Measurements from ENCODE around the gene MATR3. TPM values are rescaled to one million over a fixed set of nuclear protein-coding genes. Genes with fewer than 3 reads are reported as not detected.

Gene MATR3, protein sequence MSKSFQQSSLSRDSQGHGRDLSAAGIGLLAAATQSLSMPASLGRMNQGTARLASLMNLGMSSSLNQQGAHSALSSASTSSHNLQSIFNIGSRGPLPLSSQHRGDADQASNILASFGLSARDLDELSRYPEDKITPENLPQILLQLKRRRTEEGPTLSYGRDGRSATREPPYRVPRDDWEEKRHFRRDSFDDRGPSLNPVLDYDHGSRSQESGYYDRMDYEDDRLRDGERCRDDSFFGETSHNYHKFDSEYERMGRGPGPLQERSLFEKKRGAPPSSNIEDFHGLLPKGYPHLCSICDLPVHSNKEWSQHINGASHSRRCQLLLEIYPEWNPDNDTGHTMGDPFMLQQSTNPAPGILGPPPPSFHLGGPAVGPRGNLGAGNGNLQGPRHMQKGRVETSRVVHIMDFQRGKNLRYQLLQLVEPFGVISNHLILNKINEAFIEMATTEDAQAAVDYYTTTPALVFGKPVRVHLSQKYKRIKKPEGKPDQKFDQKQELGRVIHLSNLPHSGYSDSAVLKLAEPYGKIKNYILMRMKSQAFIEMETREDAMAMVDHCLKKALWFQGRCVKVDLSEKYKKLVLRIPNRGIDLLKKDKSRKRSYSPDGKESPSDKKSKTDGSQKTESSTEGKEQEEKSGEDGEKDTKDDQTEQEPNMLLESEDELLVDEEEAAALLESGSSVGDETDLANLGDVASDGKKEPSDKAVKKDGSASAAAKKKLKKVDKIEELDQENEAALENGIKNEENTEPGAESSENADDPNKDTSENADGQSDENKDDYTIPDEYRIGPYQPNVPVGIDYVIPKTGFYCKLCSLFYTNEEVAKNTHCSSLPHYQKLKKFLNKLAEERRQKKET
- 100 to 1,000 TPM; 194 to 264 TPM for total RNA-seq

DNA sequence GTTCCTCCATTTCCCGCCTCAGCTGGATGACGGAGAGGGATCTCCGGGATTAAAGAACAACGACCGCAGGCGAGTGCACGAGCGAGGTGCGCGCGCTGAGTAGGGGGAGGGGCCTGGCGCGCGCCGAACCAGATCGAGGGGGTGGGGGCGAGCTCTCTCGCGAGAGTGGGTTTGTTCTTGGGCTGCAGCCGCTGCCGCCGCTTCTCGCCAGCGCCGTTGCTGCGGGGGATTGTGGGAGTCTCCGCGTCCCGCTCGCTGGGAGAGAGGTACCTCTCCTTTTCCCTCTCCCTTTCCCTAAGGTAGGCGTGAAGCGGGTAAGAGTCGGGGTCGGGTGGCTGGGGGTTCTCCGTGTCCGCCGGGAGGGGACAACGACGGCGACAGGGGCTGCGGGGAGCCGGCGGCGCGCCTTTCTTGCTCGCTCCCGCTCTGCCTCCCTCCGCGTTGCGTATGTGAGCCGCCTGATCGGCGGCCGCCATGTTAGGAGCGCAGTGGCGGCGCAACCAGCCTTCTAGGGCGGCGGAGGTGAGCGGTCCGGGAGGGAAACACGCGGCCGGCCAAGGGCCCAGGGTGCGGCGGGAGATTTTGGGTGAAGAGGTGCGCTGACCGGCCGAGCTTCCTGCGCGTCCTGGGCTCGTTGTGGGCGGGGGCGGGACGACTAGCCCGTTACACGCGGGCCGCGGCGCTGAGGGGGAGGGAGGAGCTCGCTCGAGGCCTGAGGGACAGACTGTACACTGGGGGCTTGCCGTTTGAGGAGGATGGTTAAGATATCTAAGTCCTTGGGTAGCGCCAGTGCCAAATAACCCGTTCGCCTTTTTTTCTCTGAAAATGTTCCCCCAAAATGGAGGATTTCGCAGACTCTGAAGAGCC, at the start of gene MATR3:
MATR3 (plus strand) TSS at position 234 of the 867 bp plus-strand sequence. CDS start 13,676 bp downstream, outside the sequence.
- H3K27ac ChIP-seq: peak within 1 kb of the TSS; percentile 100
- H3K9me3 ChIP-seq: no peaks in the 10 kb centered on the region
- peak within 1 kb of the TSS; percentile 99 for H3K4me3 ChIP-seq
- ATAC-seq (ENCODE audit: insufficient number of reproducible peaks, low FRiP score, low read depth) (peak; percentile 91), DNase-seq (ENCODE audit: low spot score) (peak; percentile 84)
- TF ChIP-seq, protein P1, sequence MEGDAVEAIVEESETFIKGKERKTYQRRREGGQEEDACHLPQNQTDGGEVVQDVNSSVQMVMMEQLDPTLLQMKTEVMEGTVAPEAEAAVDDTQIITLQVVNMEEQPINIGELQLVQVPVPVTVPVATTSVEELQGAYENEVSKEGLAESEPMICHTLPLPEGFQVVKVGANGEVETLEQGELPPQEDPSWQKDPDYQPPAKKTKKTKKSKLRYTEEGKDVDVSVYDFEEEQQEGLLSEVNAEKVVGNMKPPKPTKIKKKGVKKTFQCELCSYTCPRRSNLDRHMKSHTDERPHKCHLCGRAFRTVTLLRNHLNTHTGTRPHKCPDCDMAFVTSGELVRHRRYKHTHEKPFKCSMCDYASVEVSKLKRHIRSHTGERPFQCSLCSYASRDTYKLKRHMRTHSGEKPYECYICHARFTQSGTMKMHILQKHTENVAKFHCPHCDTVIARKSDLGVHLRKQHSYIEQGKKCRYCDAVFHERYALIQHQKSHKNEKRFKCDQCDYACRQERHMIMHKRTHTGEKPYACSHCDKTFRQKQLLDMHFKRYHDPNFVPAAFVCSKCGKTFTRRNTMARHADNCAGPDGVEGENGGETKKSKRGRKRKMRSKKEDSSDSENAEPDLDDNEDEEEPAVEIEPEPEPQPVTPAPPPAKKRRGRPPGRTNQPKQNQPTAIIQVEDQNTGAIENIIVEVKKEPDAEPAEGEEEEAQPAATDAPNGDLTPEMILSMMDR (IDR thresholded peaks at IDR 0.05): no peak
- H3K27me3 ChIP-seq (replicated peaks; ENCODE audit: insufficient read depth): no peaks in the 10 kb centered on the region
- H3K4me1 ChIP-seq (ENCODE audit: control insufficient read depth in 1 of 2, low read depth in 2 of 2): peaks cover 37 to 39% of the 10 kb centered on the region in 2 donors
- H3K36me3 ChIP-seq: no peaks in the 10 kb centered on the region

DNA sequence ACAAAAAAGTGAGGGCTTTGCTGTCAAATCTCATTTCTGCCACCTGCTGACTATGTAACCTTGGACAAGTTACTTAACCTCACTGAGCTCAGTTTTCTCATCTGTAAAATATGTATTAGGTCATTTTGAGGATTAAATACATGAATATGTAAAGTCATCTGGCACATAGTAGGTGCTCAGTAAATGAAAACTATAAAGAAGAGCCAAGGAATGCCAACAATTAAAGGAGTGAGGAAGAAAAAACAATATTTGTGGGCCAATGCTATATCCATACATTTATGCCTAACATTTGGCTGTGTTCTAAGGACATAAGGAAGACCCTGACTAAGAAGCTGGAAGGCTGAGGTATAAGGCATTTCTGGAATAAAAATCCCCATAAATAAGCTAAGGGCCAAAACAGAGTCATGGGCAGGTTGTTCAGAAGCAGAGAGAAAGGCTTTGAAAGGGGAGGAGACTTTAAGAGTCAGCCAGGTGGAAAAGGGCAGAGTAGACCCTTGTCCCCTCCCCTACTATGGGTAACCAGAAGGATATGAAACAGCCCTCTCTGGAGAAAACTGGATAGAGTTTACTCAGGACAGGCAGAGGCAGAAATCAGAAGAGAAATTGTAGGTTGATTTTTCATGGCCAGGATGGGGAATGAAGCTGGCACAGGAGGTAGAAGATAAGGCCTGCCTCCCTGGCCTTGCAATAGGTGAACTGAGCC, 47.8 kb upstream of the MATR3 start:
- Histone ChIP-seq H3K4me1 (ENCODE audit: control insufficient read depth in 1 of 2, low read depth in 2 of 2) (no peaks in the 10 kb centered on the region), H3K27ac (no peak overlapping the region), H3K4me3 (no peak overlapping the region), H3K27me3 (replicated peaks; ENCODE audit: insufficient read depth) (no peaks in the 10 kb centered on the region), H3K9me3 (no peaks in the 10 kb centered on the region), H3K36me3 (no peaks in the 10 kb centered on the region)
- ATAC-seq (ENCODE audit: insufficient number of reproducible peaks, low FRiP score, low read depth) (no peak), DNase-seq (ENCODE audit: low spot score) (no peak)
- TF ChIP-seq, protein P1 (IDR thresholded peaks at IDR 0.05): no peak

DNA sequence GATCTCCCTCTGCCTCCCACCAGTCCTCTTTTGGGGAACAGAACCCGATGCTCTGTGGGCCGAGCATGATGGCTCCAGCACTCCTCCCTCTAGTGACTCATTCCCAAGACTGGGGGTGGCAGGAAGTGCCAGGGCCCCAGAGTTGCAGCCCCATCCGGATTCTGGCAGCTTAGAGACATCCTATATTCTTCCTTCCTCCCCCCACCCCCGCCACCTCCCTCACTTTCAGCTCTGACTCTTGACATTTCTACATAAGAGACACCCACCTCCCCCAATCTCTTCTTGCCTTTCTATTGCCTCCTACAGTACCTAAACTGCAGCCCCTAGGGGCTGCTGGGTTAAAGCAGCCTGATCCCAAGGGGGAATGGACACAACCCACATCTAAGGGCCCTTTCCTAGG, 47.1 kb upstream of the MATR3 start:
- Histone ChIP-seq H3K36me3 (no peaks in the 10 kb centered on the region), H3K27me3 (replicated peaks; ENCODE audit: insufficient read depth) (no peaks in the 10 kb centered on the region), H3K4me3 (no peak overlapping the region), H3K9me3 (no peaks in the 10 kb centered on the region), H3K27ac (no peak overlapping the region), H3K4me1 (ENCODE audit: control insufficient read depth in 1 of 2, low read depth in 2 of 2) (no peaks in the 10 kb centered on the region)
- TF ChIP-seq, protein P1 (IDR thresholded peaks at IDR 0.05): no peak
- no peak for DNase-seq (ENCODE audit: low spot score)
- no peak for ATAC-seq (ENCODE audit: insufficient number of reproducible peaks, low FRiP score, low read depth)

DNA sequence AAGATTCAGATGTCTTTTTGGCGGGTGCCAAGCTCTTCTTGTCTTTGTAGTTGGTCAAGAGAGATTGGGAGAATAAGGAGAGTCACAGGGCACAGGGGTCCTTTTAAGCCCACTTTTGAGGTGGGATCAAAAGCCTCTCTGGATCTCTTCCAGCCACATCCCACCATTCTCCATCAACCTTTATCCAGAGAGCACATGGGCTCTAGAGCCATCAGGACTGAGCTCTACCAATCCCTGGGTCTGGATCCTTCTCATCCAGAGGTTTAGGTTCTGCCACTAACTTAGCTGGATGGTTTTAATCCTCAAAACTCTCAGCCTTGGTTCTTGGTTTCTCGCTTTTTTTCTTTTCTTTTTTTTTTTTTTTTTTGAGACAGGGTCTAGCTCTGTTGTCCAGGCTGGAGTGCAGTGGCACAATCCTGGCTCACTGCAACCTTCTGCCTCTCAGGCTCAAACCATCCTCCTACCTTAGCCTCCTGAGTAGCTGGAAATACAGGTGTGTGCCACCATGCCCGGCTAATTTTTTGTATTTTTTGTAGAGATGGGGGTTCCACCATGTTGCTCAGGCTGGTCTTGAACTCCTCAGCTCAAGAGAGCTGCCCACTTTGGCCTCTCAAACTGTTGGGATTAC, 44.6 kb upstream of the MATR3 start:
- TF ChIP-seq, protein P1 (IDR thresholded peaks at IDR 0.05): no peak
- DNase-seq (ENCODE audit: low spot score) (no peak), ATAC-seq (ENCODE audit: insufficient number of reproducible peaks, low FRiP score, low read depth) (no peak)
- no peaks in the 10 kb centered on the region for H3K36me3 ChIP-seq
- no peaks in the 10 kb centered on the region for H3K27me3 ChIP-seq (replicated peaks; ENCODE audit: insufficient read depth)
- H3K4me3 ChIP-seq: no peak overlapping the region
- H3K4me1 ChIP-seq (ENCODE audit: control insufficient read depth in 1 of 2, low read depth in 2 of 2): no peaks in the 10 kb centered on the region
- no peaks in the 10 kb centered on the region for H3K9me3 ChIP-seq
- H3K27ac ChIP-seq: no peak overlapping the region
